ENCODE data around the gene PLAAT4.

The PLAAT4 gene

DNA sequence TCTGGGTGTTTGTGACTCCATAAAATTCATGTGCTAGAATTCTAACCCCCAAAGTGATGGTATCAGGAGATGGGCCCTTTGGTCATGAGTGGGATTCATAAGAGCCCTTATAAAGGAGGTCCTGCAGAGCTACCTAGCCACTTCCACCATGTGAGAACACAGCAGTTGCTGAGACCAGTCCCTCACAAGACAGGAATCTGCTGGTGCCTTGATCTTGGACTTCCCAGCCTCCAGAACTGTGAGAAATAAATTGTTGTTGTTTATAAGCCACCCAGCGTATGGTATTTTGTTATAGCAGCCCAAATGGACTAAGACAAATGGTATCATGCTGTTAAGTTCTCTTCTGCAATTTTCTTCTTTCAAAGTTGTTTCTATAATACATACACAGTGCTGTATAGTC, 44.2 kb upstream of the PLAAT4 start:
- H3K4me3 ChIP-seq (ENCODE audit: low read length), result no peak overlapping the region
- no peak for TF ChIP-seq CTCF (conservative IDR thresholded peaks at IDR 0.05; ENCODE audit: low read length)
- DNase-seq (ENCODE audit: low read depth), result no peak

DNA sequence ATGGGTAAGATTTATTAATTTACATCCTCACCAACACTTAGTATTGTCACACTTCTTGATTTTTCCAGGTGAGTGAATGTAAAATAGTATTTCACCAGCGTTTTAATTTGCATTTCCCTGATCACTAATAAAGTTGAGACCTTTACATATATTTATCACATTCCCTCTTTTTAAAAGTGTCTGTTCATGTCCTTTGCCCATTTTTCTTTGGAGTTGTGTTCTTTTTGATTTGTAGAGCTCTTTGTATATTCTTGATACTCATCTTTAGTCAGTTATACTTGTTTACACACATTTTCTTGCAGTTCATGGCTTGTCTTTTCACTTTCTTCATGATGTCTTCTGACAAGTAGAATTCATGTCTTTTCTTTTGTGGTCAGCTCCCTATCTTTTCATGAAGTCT, 43.5 kb upstream of the PLAAT4 start:
- no peak for DNase-seq (ENCODE audit: low read depth)
- no peak for TF ChIP-seq CTCF (conservative IDR thresholded peaks at IDR 0.05; ENCODE audit: low read length)
- no peak overlapping the region for H3K4me3 ChIP-seq (ENCODE audit: low read length)

- no peak for TF ChIP-seq CTCF (conservative IDR thresholded peaks at IDR 0.05; ENCODE audit: low read length)
- no peak overlapping the region for H3K4me3 ChIP-seq (ENCODE audit: low read length)
- DNase-seq (ENCODE audit: low read depth), result no peak
Observed at GRCh38 chr11:63494975-63495374, 41.6 kb upstream of the PLAAT4 start.

- no peak for DNase-seq (ENCODE audit: low read depth)
- no peak overlapping the region for H3K4me3 ChIP-seq (ENCODE audit: low read length)
- TF ChIP-seq CTCF (conservative IDR thresholded peaks at IDR 0.05; ENCODE audit: low read length), result no peak
Observed at GRCh38 chr11:63499874-63500273, 36.7 kb upstream of the PLAAT4 start.

DNA sequence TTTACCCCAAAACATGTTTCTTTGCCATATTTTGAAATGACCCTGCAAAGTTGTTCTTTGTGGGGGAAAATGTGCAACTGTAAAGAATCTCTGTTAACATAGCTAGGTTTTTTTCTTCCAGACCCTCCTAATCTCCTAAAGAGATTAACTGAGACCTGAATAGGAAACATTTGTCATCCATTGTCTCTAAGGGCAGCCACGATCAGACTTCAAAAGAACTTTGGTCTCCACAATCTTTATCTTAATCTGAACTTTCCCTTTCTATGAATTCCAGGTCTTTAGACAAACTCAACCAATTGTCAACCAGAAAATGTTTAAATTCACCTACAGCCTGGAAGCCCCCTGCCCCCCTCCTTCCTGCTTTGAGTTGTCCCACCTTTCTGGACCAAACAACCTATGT, 35.4 kb upstream of the PLAAT4 start:
- H3K4me3 ChIP-seq (ENCODE audit: low read length), result no peak overlapping the region
- no peak for TF ChIP-seq CTCF (conservative IDR thresholded peaks at IDR 0.05; ENCODE audit: low read length)
- DNase-seq (ENCODE audit: low read depth), result no peak

GRCh38 chr11:63502252-63502820, 34.3 kb upstream of the PLAAT4 start:
- DNase-seq (ENCODE audit: low read depth), result no peak
- H3K4me3 ChIP-seq (ENCODE audit: low read length), result no peak overlapping the region
- no peak for TF ChIP-seq CTCF (conservative IDR thresholded peaks at IDR 0.05; ENCODE audit: low read length)

- no peak for DNase-seq (ENCODE audit: low read depth)
Observed at GRCh38 chr11:63503492-63503891, 33.1 kb upstream of the PLAAT4 start.

More at GRCh38 chr11:63503492-63503891, 33.1 kb upstream of the PLAAT4 start:
- no peak for TF ChIP-seq CTCF (conservative IDR thresholded peaks at IDR 0.05; ENCODE audit: low read length)
- no peak overlapping the region for H3K4me3 ChIP-seq (ENCODE audit: low read length)

Measured in AG10803 (cell line).